GM12872 (cell line): ENCODE measurements around the gene LYAR.

Source experiments
- CTCF ChIP-seq: IDR thresholded peaks from 3 replicates; pipeline ENCODE4 v1.5.1; 2011; ENCODE audit warnings: low read depth, mild to moderate bottlenecking, low read length, moderate library complexity; ENCODE audit not compliant: insufficient read depth

The LYAR gene

DNA sequence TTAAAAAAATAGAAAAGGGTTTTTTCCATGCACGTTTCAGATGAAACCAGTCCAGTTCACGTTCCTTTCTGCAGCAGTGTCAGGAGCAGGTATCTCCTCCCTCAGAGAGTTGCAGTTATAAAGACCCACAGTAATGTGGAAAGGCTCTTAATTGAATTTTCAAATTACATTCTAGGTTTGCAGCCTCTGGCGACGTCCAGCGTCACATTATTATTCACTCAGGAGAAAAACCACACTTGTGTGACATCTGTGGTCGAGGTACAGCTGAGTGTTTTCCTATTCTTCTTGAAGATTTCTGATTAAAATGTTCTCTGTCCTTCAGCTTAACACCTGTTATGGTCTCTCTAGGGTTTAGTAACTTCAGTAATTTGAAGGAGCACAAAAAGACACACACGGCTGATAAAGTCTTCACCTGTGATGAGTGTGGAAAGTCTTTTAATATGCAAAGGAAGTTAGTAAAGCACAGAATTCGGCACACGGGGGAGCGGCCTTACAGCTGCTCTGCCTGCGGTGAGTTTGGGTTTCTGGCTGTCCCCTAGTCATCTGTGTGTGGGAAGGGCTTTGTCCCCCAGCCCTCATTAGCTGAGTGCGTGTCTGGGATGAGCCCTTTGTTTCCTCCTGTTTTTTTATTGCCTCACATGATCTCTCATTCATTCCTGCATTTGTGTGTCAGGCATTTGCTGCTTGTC lies 25.7 kb upstream of the LYAR start:
- no peak for TF ChIP-seq CTCF

DNA sequence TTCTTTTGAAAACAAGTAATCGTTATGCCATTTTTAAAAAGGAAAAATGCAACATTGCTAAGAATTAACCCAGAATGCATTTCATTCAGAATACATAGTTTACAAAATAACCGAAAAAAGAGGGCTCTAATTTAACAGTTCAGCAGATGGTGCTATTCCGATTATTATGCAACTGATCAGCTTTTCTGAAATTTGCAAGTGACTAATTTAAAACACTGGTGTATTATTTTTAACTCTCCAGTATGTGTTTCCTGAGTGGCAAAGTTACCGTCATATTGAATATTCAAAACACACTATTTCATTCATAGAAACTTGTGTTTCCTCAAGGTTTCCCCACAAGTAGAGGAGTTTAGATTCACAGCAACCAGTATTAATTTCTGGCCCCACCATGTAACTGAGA lies 21.2 kb upstream of the LYAR start:
- TF ChIP-seq CTCF: no peak

DNA sequence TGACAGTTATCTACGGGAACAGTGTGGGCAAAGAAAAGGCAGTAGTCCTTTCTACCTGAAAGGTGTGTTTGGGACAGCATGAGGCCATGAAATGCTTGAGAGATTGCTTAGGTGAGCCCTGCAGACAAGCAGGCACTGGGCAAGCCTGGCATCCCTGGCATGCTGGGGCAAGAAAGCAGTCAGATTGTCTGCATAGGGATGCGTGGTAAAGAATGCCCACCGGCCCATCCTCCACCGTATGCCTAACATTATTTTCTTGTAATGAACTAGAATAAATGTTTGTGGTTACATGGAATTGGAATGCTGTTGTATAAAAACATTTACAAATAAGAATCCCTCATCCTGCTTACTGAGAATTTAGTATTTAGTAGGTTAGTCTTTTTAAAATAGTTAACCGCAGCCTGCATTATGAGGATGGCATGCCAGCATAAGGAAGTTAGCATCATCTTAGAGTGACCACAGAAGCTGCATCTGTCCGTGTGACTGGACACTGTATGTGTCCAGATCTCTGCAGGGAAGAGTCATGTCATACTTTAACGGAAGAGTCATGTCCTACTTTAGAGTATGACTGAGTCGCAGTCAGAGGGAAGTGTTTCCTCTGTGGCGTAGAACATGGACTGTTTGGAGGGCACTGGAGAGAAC lies 19.0 kb upstream of the LYAR start:
- TF ChIP-seq CTCF: no peak

- no peak for TF ChIP-seq CTCF
These were observed 17.0 kb upstream of the LYAR start for GRCh38 chr4:4306920-4307319.

DNA sequence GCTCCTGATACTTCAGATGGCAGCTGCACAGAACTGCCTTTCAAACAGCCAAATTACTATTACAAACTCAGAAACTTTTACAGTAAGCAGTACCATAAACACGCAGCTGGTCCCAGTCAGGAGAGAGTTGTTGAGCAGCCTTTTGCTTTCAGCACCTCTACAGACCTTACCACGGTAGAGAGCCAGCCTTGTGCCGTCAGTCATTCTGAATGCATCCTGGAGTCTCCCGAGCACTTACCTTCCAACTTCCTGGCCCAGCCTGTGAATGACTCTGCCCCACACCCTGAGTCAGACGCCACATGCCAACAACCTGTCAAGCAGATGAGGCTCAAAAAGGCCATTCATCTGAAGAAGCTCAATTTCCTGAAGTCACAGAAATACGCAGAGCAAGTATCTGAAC lies 12.5 kb upstream of the LYAR start:
- no peak for TF ChIP-seq CTCF

DNA sequence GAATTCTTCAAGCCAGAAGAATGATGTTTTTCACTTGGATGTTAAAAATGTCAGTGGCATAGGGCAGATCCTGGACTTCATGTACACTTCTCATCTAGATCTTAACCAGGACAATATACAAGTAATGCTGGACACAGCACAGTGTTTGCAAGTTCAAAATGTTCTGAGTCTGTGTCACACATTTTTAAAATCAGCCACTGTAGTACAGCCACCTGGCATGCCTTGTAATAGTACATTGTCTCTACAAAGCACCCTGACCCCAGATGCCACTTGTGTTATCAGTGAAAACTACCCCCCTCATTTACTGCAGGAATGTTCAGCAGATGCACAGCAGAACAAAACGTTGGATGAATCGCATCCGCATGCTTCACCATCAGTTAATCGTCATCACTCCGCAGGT lies 12.0 kb upstream of the LYAR start:
- no peak for TF ChIP-seq CTCF

- TF ChIP-seq CTCF: no peak
These were observed 9.1 kb upstream of the LYAR start for GRCh38 chr4:4299006-4299405.
